H9 (cell line): ENCODE results near the gene DGUOK. TPM values are rescaled to one million over a fixed set of nuclear protein-coding genes. Genes with fewer than 3 reads are reported as not detected.
A peak's percentile ranks its signal among the peaks of the same experiment; 100 is the strongest.

Experiments
- DNase-seq: peaks from one replicate; pipeline ENCODE4 v3.0.0-alpha.2; 2017
- H2AFZ ChIP-seq: one replicate; pipeline ENCODE4 v1.6.1; 2013; ENCODE audit warnings: mild to moderate bottlenecking, low read length, control low read depth, moderate library complexity
- H2AK5ac ChIP-seq: 2 replicates; pipeline ENCODE4 v1.6.1; 2013; ENCODE audit warnings: low read length, control low read depth, mixed read lengths; ENCODE audit not compliant: insufficient read length
- H2BK120ac ChIP-seq: one replicate; pipeline ENCODE4 v1.6.1; 2013; ENCODE audit warnings: low read depth, mild to moderate bottlenecking, low read length, control low read depth, inconsistent platforms; ENCODE audit not compliant: poor library complexity, severe bottlenecking
- H2BK12ac ChIP-seq: 2 replicates; pipeline ENCODE4 v1.6.1; 2013; ENCODE audit warnings: low read length, control low read depth, mixed read lengths, low read depth; ENCODE audit not compliant: insufficient read length
- H2BK15ac ChIP-seq: 2 replicates; pipeline ENCODE4 v1.6.1; 2013; ENCODE audit warnings: low read depth, low read length, control low read depth
- H2BK20ac ChIP-seq: one replicate; pipeline ENCODE4 v1.6.1; 2013; ENCODE audit warnings: low read depth, mild to moderate bottlenecking, low read length, control low read depth, inconsistent platforms; ENCODE audit not compliant: poor library complexity, severe bottlenecking
- H2BK5ac ChIP-seq: 2 replicates; pipeline ENCODE4 v1.6.1; 2013; ENCODE audit warnings: low read length, control low read depth, mixed read lengths; ENCODE audit not compliant: insufficient read length
- H3K14ac ChIP-seq: 2 replicates; pipeline ENCODE4 v1.6.1; 2013; ENCODE audit warnings: low read length, control low read depth; ENCODE audit not compliant: insufficient read depth
- H3K18ac ChIP-seq: 2 replicates; pipeline ENCODE4 v1.6.1; 2013; ENCODE audit warnings: low read depth, mild to moderate bottlenecking, mixed read lengths, low read length, control low read depth; ENCODE audit not compliant: insufficient read length
- H3K23ac ChIP-seq: 2 replicates; pipeline ENCODE4 v1.6.1; 2013; ENCODE audit warnings: low read length, control low read depth, mixed read lengths, low read depth; ENCODE audit not compliant: insufficient read length
- H3K23me2 ChIP-seq: 2 replicates; pipeline ENCODE4 v1.6.1; 2013; ENCODE audit warnings: low read depth, mild to moderate bottlenecking, mixed read lengths, low read length, control low read depth; ENCODE audit not compliant: insufficient read length, poor library complexity, severe bottlenecking
- H3K27ac ChIP-seq: 2 replicates; pipeline ENCODE4 v1.5.1; 2013; ENCODE audit warnings: low read length, control low read depth, mixed read lengths, low read depth; ENCODE audit not compliant: insufficient read length
- H3K27me3 ChIP-seq: 2 replicates; pipeline ENCODE4 v1.6.1; 2013; ENCODE audit warnings: low read length, control low read depth, inconsistent platforms; ENCODE audit not compliant: insufficient read depth
- H3K4ac ChIP-seq: 2 replicates; pipeline ENCODE4 v1.6.1; 2013; ENCODE audit warnings: low read depth, mild to moderate bottlenecking, control low read depth, inconsistent platforms, low read length, moderate library complexity
- H3K4me1 ChIP-seq: 2 replicates; pipeline ENCODE4 v1.6.1; 2013; ENCODE audit warnings: low read length, control low read depth, inconsistent platforms; ENCODE audit not compliant: insufficient read depth
- H3K4me2 ChIP-seq: 2 replicates; pipeline ENCODE4 v1.6.1; 2013; ENCODE audit warnings: low read length, control low read depth, mixed read lengths; ENCODE audit not compliant: insufficient read length, insufficient read depth
- H3K56ac ChIP-seq: 2 replicates; pipeline ENCODE4 v1.6.1; 2013; ENCODE audit warnings: low read depth, mild to moderate bottlenecking, mixed read lengths, low read length, control low read depth; ENCODE audit not compliant: insufficient read length
- H3K79me1 ChIP-seq: 2 replicates; pipeline ENCODE4 v1.6.1; 2013; ENCODE audit warnings: low read depth, mild to moderate bottlenecking, moderate library complexity, low read length, control low read depth, inconsistent platforms; ENCODE audit not compliant: insufficient read depth, poor library complexity, severe bottlenecking
- H3K79me2 ChIP-seq: 2 replicates; pipeline ENCODE4 v1.6.1; 2013; ENCODE audit warnings: low read length, control low read depth, inconsistent platforms; ENCODE audit not compliant: insufficient read depth
- H3K9ac ChIP-seq: 2 replicates; pipeline ENCODE4 v1.6.1; 2013; ENCODE audit warnings: low read length, control low read depth, mixed read lengths; ENCODE audit not compliant: insufficient read length; ENCODE audit errors: extremely low read depth
- H3K9me3 ChIP-seq: one replicate; pipeline ENCODE4 v1.6.1; 2013; ENCODE audit warnings: low read depth, low read length, inconsistent platforms; ENCODE audit not compliant: control insufficient read depth
- H3T11ph ChIP-seq: one replicate; pipeline ENCODE4 v1.6.1; 2013; ENCODE audit warnings: mild to moderate bottlenecking, low read length, control low read depth, inconsistent platforms
- H4K20me1 ChIP-seq: one replicate; pipeline ENCODE4 v1.6.1; 2013; ENCODE audit not compliant: control insufficient read depth, insufficient read length, insufficient read depth
- H4K5ac ChIP-seq: 2 replicates; pipeline ENCODE4 v1.6.1; 2013; ENCODE audit warnings: low read depth, mild to moderate bottlenecking, mixed read lengths, low read length, control low read depth; ENCODE audit not compliant: insufficient read length
- H4K8ac ChIP-seq: replicated peaks from 2 replicates; pipeline ENCODE4 v1.6.1; 2013; ENCODE audit warnings: low read length, control low read depth, mixed read lengths, low read depth; ENCODE audit not compliant: insufficient read length
- H4K91ac ChIP-seq: 2 replicates; pipeline ENCODE4 v1.6.1; 2013; ENCODE audit warnings: low read depth, mild to moderate bottlenecking, moderate library complexity, mixed read lengths, low read length, control low read depth; ENCODE audit not compliant: insufficient read length
- H3K27ac Mint-ChIP-seq, 3 experiments: 2 replicates in 2 of 3; 3 replicates in 1 of 3; pipeline ENCODE4 v1.8.0; 2020 to 2021; ENCODE audit warnings: mixed read lengths in 3 of 3, mild to moderate bottlenecking in 1 of 3, moderate library complexity in 1 of 3
- H3K27me3 Mint-ChIP-seq: 2 replicates; pipeline ENCODE4 v1.8.0; 2021; ENCODE audit warnings: low read depth, mild to moderate bottlenecking, moderate library complexity, mixed read lengths
- H3K36me3 Mint-ChIP-seq, 3 experiments: 2 replicates in 2 of 3; 3 replicates in 1 of 3; pipeline ENCODE4 v1.8.0; 2020 to 2021; ENCODE audit warnings: low read depth in 3 of 3, mixed read lengths in 3 of 3; ENCODE audit not compliant: insufficient read depth in 1 of 3
- H3K4me1 Mint-ChIP-seq, 2 experiments: 2 replicates each; pipeline ENCODE4 v1.8.0; 2020; ENCODE audit warnings: mixed read lengths in 2 of 2
- H3K4me3 Mint-ChIP-seq, 2 experiments: 2 replicates in 1 of 2; 3 replicates in 1 of 2; pipeline ENCODE4 v1.8.0; 2020 to 2021; ENCODE audit warnings: mild to moderate bottlenecking in 2 of 2, mixed read lengths in 2 of 2, moderate library complexity in 1 of 2
- H3K9me3 Mint-ChIP-seq, 2 experiments: 2 replicates in 1 of 2; 3 replicates in 1 of 2; pipeline ENCODE4 v1.8.0; 2020; ENCODE audit warnings: mild to moderate bottlenecking in 2 of 2, mixed read lengths in 2 of 2, moderate library complexity in 1 of 2
- CTCF ChIP-seq: fragments of 200-600 bp; sonication (generic); conservative IDR thresholded peaks from 3 replicates; pipeline ENCODE4 v1.8.0; 2021; ENCODE audit warnings: antibody characterized with exemption, mild to moderate bottlenecking
- WGBS: extraction: QIAGEN DNeasy Blood & Tissue Kit; methylation state at CpG from one replicate; pipeline ENCODE4 v1.1.7; 2013; ENCODE audit warnings: missing lambda C conversion rate, low lambda C conversion rate, mixed read lengths; ENCODE audit not compliant: insufficient read length; ENCODE audit errors: extremely low coverage; 5-methylcytosine and 5-hydroxymethylcytosine counted together
- total RNA-seq: library from RNA; stranded (reverse); gene quantifications from 2 replicates; pipeline ENCODE4 v1.2.1, GENCODE V29; 2021

The DGUOK gene
- total RNA-seq, 1 experiment from 2014 or later, result 98.5 TPM

DNA sequence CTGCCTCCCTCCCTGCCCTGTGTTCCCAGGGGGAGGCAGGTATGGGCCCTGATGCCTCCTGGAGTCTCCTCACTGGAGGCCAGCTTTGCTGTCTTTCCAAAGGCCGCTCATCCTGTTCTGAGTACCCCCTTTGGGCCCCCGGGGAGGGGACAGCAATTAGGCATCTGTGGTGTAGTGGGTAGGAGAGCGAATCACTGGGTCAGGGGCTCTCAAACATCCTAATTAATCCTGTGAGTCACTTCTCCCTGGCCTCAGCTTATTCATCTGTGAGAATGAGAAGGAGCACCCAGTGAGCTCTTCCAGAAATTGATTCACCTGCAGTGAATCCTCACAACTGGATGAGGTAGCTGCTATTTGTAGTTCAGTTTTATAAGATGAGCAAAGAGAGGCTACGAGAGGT, 74.4 kb downstream of the DGUOK start:
- Mint-ChIP-seq H3K4me3 (peak overlapping the region in 1 of 2 experiments; percentile 79; a peak in 3 of 5 replicates), H3K9me3 (no peaks in the 10 kb centered on the region; a peak in 1 of 5 replicates), H3K27ac (0 out of 7 replicates have a peak overlapping the region, but pooled peaks of 1 of the 3 experiments have one; percentile 47), H3K27me3 (peaks cover 18% of the 10 kb centered on the region), H3K4me1 (peaks cover 66 to 75% of the 10 kb centered on the region in 2 experiments), H3K36me3 (peaks cover 0 to 7% (median 4%) of the 10 kb centered on the region in 3 experiments; a peak in 5 of 7 replicates)
- Histone ChIP-seq H3K23ac (no peak overlapping the region), H2BK20ac (no peak overlapping the region), H3K14ac (no peak overlapping the region), H3K23me2 (no peaks in the 10 kb centered on the region), H3T11ph (no peak overlapping the region), H4K91ac (no peak overlapping the region), H2BK120ac (no peak overlapping the region), H3K9me3 (no peaks in the 10 kb centered on the region), H2BK12ac (no peak overlapping the region), H3K56ac (no peak overlapping the region), H3K79me1 (no peaks in the 10 kb centered on the region), H3K18ac (no peak overlapping the region), H3K27me3 (no peaks in the 10 kb centered on the region; the same call in 1 of the 2 replicates), H2AFZ (no peak overlapping the region), H3K79me2 (peaks cover 4% of the 10 kb centered on the region; the same call in 1 of the 2 replicates), H3K4me1 (peaks cover 4% of the 10 kb centered on the region; the same call in 1 of the 2 replicates), H4K20me1 (no peaks in the 10 kb centered on the region), H2BK5ac (no peak overlapping the region), H3K4me2 (no peak overlapping the region), H2BK15ac (no peak overlapping the region), H4K8ac (no peak overlapping the region), H4K5ac (no peak overlapping the region), H3K9ac (no peak overlapping the region), H3K27ac (no peak overlapping the region), H2AK5ac (no peak overlapping the region), H3K4ac (no peak overlapping the region)
- WGBS, result no CpG with 5 or more reads among the region's 4 CpGs
- no peak for TF ChIP-seq CTCF
- no peak for DNase-seq
